CD4-positive, alpha-beta T cell treated with Interleukin-4 for 1 hour (primary cell): ENCODE data around the gene ANKRA2.

ENCODE experiments used
- DNase-seq, 2 donors: peaks; one replicate each; pipeline ENCODE4 v3.0.0-alpha.2; 2020 to 2022

ANKRA2 gene

GRCh38 chr5:73565139-73565968 lies at the start of gene ANKRA2, which contains the start of gene UTP15:
ANKRA2 (minus strand) TSS chr5:73565639; CDS start chr5:73562881, 2,758 bp downstream.
UTP15 (plus strand) TSS chr5:73565743; CDS start chr5:73567345, 1,602 bp downstream.
- peak; percentile 97 for DNase-seq

GRCh38 chr5:73615085-73615484 lies 49.6 kb upstream of the ANKRA2 start:
- no peak for DNase-seq

- DNase-seq: no peak
These were observed 47.4 kb upstream of the ANKRA2 start for GRCh38 chr5:73612799-73613198.

DNA sequence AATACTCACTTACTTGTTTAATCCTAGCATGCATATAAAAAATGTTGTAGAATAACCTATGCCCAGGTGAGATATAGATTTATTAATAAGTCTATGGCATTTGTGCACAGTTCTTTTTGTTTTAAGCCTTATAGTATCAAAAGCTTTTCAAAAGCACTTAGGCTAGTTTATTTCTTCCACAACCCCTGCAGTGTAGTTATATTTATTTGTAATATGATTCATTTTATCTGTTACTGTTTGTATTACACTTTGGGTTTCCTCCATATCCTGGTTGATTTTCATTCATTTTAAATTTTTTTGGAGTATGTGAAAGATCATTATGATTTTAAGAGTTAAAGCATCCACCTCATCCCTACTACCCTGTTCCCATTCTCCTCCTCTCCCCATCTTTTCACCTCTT lies 41.8 kb upstream of the ANKRA2 start:
- no peak for DNase-seq

- DNase-seq: no peak
These were observed 40.8 kb upstream of the ANKRA2 start for GRCh38 chr5:73606206-73606753.

- no peak for DNase-seq
These were observed 40.0 kb upstream of the ANKRA2 start for GRCh38 chr5:73605223-73606087.

DNA sequence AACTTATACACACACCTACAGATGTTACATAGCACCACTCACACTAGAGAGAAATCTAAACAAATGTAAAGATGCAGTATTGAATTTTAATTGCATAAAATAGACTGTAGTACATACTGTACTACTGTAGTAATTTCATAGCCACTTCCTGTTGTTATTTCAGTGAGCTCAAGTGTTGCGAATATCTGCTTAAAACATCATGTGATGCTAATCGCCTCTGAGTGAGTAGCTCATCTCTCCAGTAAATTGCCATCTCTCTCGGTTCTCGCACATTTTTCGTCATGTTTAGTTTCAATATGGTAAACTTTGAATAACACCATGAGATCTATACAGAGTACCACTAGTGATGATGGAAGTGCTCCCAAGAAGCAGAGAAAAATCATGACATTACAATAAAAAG lies 38.6 kb upstream of the ANKRA2 start:
- no peak for DNase-seq

GRCh38 chr5:73599380-73599779 lies 33.9 kb upstream of the ANKRA2 start:
- DNase-seq: no peak

DNA sequence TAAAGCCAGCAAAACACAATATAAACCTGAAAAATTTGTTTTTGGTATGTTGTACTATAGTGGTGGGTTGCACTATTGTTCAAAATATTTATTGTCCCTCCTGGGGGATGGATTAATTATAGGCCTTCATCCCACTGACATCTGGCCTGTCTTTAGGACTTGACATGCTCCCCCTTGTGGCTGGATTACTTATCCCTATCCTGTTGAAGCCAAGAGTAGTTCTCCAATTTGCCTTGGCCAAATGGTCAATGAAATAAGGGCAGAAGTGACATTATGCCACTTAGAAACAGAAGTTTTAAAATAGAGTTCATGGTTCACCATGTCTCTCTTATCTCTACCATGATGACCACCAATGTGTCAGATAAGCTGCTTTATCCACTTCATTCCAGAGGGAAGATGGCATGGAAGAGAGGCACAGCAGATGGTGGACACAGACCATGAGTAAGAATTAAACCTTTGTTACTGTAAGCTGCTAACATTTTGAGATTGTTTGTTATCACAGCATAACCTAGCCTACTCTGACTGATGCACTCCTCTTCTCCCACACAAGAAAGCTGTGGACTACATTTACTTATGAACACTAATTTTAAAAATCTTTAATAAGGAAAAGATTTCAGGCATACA lies 31.4 kb upstream of the ANKRA2 start:
- peak in 1 of 2 donors; percentile 15 for DNase-seq

DNA sequence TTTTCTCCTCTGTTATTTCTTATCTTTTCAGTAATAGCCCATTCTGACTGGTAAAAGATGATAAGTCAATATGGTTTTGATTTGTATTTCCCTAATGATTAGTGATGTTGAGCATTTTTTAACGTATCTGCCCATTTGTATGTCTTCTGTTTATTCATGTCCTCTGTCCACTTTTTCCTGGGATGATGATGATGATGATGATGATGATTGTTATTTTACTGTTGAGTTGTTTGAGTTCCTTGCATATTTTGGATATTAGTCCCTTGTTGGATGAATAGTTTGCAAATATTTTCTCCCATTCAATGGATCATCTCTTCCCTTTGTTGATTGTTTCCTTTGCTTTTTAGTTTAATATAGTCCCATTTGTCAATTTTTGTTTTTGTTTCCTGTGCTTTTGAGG lies 27.1 kb upstream of the ANKRA2 start:
- no peak for DNase-seq

- DNase-seq: no peak
These were observed 26.5 kb upstream of the ANKRA2 start for GRCh38 chr5:73591698-73592501.

- peak; percentile 29 to 75 for DNase-seq
These were observed 25.8 kb upstream of the ANKRA2 start for GRCh38 chr5:73591102-73591695.

DNA sequence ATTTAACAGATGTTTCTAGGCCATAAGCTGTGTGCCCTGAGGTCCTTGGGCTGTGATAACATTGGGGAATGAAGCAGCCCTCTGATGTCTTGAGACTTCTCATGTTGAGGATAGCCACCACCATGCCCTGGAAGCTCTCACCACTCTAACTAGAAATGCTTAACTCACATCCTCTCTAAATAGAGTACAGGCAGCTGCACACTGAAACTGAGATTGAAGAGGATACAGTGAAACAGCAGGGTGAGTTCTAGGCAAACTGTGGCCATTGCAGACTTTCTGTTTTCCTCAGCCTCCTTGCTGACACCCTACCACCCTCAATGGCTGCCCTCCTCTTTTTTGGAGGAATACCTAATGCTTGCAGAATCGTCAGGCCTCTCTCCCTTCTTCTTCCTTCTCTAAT lies 22.5 kb upstream of the ANKRA2 start:
- DNase-seq: no peak

DNA sequence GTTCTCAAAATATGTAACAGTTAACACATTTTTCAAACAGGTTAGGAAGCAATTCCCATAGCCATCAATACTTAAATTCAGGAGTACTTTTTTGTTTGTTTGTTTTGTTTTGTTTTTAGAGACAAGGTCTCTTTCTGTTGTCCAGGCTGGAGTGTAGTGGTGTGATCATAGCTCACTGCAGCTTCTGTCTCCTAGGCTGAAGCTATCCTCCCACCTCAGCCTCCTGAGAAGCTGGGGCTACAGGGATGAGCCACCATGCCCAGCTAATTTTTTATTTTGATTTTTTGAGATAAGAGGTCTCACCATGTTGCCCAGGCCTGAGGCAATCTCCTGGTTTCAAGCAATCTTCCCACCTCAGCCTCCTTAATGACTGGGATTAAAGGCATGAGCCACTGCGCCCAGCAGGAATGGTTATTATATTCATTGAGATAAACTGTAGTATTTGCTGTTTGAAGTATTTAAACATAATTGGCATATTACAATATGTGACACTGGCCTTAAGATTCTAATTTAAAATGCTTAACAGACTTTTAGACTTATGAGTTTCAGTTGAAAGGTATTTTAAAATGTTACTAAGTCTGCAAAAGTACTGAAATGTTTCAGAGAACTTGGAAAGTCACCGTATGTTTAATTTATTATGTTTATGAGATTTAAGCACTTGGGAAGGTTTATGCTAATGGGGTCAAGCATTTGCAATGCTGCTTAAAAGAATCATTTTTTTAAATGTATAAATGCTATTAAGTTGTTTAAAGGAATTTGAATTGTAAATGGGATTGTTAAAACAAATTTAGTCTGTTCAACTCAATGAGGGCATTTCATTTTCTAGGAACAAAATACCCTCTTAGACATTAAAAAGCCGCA lies 17.1 kb upstream of the ANKRA2 start:
- no peak for DNase-seq

DNA sequence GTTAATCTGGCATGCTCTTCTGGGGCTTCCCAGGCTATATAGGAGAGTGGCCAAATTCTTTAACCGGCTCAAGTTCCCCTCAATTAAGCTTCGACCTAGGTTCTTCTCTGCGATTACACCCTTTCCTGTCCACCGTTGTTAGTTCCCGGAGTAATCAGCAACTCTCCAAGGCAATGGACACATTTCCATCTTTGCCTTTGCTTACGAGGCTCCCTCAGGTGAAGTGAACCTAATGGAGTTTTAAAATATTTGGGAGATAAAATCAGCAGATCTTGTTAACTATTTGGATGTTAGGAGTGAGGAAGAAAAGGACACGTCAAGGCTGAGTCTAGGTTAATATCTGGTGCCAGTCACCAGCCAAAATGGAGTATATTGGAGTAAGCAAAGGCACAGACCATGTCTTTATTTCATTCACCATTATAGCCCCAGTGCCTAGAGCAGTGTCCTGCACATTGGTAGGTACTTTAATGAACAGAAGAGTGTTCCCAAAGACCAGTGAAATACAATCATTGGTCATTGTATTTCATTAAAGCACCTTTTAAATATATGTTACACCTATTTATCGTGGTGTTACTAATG lies 619 bp upstream of the ANKRA2 start:
- DNase-seq: no peak

GRCh38 chr5:73564675-73565074 lies 764 bp downstream of the ANKRA2 start:
- no peak for DNase-seq

DNA sequence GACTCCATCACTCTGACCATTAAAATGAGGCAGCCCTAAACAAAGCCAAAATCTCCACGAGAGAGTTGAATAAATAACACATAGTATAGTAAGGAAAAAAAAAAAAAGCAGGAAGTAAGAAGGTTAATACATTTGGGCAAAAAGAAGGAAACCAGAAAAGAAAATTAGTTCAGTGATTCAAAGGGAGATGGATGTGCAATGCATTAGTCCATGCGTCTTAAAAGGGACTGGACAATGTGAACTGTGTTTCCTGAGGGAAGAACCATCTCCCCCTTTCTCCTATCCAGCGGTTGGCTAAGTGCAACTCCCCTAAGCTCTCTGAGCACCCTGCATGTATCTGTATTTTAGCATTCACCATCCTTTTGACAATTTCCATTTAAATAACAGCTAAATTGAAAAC lies 1.4 kb downstream of the ANKRA2 start:
- no peak for DNase-seq

DNA sequence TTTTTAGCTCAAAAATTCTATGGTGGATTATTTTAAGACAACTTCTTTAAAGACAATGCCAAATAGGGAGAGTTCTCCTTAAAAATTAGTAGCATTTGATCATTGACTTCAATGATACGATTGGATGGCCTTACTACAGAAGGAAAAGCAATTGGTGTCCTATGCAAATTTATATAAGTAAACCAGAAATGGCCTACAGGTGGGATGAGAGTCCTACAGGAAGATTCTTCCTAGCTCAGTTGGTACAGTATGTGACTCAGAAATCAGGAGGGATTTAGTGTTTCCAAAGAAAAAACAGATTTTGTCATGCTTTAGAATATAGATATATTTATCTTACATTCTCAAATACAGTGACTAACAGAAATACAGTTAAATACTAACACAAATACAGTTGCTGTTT lies 6.5 kb downstream of the ANKRA2 start:
- DNase-seq: no peak

DNA sequence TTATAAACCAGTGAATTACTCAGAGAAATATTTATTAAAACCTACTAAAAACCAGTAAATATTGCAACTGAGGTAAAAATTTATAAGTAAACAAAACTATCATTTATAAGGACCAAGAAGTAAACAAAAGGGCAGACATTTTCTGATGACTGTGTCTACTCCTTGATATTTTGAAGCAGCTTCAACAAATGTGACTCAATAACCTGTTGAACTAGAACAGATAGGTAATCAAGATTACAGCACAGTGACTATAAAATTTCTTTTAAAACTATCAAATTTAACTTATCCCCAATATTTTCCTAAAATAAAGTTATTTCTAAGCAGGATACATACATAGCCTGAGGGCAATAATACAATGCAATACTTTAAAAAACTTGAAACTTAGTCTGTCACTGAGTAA lies 12.8 kb downstream of the ANKRA2 start:
- DNase-seq: no peak

- no peak for DNase-seq
These were observed 15.4 kb downstream of the ANKRA2 start for GRCh38 chr5:73550016-73550415.
